T-helper 9 cell (primary cell): Measurements from ENCODE around the gene TENT4B.

Experiments used
- DNase-seq: peaks from one replicate; pipeline ENCODE4 v3.0.0-alpha.2; 2020

TENT4B gene

GRCh38 chr16:50198802-50199403 is 45.8 kb downstream of the TENT4B start:
- DNase-seq, result no peak

GRCh38 chr16:50201787-50202186 is 48.7 kb downstream of the TENT4B start:
- no peak for DNase-seq

GRCh38 chr16:50202926-50203624 is 50.0 kb downstream of the TENT4B start:
- no peak for DNase-seq

- DNase-seq, result no peak
Measured at GRCh38 chr16:50203681-50204080, 50.6 kb downstream of the TENT4B start.

GRCh38 chr16:50204453-50205108 is 51.5 kb downstream of the TENT4B start:
- no peak for DNase-seq

- DNase-seq, result no peak
Measured at GRCh38 chr16:50207652-50208051, 54.5 kb downstream of the TENT4B start.

GRCh38 chr16:50208460-50208931 is 55.4 kb downstream of the TENT4B start:
- no peak for DNase-seq

GRCh38 chr16:50209546-50210265 is 56.6 kb downstream of the TENT4B start:
- no peak for DNase-seq

GRCh38 chr16:50210266-50211038 is 57.3 kb downstream of the TENT4B start:
- peak; percentile 26 for DNase-seq

GRCh38 chr16:50213939-50214519 is 60.9 kb downstream of the TENT4B start:
- no peak for DNase-seq

GRCh38 chr16:50215680-50216079 is 62.6 kb downstream of the TENT4B start:
- no peak for DNase-seq

GRCh38 chr16:50216231-50216630 is 63.1 kb downstream of the TENT4B start:
- no peak for DNase-seq

GRCh38 chr16:50219402-50219975 is 66.4 kb downstream of the TENT4B start:
- DNase-seq, result no peak

- DNase-seq, result no peak
Measured at GRCh38 chr16:50224286-50224685, 71.2 kb downstream of the TENT4B start.

GRCh38 chr16:50227120-50227519 is 74.0 kb downstream of the TENT4B start:
- DNase-seq, result no peak

- DNase-seq, result no peak
Measured at GRCh38 chr16:50227665-50228064, 74.6 kb downstream of the TENT4B start.

GRCh38 chr16:50228364-50228868 is 75.3 kb downstream of the TENT4B start:
- DNase-seq, result no peak

GRCh38 chr16:50229149-50229726 is 76.1 kb downstream of the TENT4B start:
- no peak for DNase-seq

GRCh38 chr16:50234771-50235556 is 81.9 kb downstream of the TENT4B start:
- no peak for DNase-seq

GRCh38 chr16:50235581-50235980 is 82.5 kb downstream of the TENT4B start:
- DNase-seq, result no peak
